DLD1 (cell line): ENCODE results near the gene MYO5B.

Experiments
- in situ Hi-C: cut with HindIII; loops from 2 replicates; pipeline ENCODE4 v1.10.0; 2017; ENCODE audit warnings: low sequenced_read_pairs

MYO5B gene

DNA sequence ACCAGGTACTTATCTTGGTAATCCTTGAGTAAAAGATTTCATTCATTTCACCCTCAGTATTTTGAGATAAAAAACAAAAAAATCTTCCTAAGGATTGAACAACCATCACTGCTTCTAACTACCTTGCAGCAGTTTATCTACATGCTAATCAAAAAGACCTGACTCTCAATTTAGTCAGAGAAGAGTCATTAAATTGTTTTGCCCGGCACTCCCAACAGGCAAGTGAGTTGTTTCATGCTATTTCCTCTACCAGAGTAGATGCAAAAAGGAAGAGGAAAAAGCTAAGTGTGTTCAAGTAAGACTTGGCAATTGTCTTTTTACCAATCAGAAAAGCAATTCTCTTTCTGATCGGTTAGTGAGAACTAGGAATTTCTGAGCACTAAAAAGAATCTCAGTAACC, 39.5 kb downstream of the MYO5B start:
- in situ Hi-C loops: no loop called here

DNA sequence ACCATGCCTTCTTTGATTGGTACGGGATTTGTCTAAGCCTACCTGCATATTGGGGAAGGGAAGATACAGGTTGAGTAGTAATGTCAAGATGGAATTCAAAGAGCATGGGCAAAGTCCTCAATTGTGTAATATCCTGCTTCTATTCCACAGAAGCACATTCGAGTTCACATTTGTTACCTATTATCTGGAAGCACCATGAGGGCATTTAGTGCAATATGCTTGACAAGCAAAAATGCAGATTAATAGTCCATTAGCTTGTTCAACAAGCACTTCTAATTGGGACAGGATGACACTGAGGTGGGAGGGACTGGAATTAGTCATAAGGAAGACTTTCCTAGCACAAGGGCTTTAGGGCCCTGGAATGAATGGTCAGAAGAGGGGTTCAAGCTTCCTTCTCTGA, 40.5 kb downstream of the MYO5B start:
- in situ Hi-C loops: no loop called here

DNA sequence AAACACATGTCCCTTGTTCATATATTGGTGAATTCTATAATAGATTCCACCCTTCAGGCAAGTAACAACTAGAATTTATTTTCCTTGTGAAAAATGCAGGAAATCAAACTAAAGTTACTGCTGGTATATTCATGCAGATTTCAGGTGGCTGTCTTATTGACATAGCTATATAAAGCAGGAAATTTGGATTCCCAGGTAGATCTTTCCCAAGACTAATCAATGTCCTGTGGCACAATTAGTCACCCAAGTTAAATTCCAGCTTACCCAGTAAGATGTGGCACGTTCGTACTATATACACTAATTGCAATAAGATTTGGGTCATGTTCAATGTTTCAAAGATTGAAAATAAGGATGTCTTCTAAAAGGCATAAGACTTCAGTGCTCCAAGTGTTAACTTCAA, 42.0 kb downstream of the MYO5B start:
- in situ Hi-C loops: no loop called here

DNA sequence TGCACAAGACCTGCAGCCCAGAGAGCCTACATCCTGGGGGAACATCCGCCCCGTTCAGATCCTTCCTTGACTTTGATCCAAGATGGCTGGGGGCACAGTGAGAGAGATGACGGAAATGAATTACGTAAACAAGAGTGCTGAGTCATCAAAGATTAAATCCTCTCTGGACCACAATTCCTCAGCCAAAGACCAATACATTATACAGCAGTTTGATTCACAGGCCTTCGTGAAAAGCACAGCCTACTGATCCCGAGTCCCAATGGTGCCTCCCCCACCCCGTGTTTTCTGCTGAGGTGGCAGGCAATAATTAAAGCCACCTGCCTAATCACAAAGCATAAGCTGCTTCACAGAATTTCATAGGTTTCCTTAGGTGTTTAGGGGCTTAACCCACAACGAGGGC, 43.0 kb downstream of the MYO5B start:
- in situ Hi-C loops: no loop called here

DNA sequence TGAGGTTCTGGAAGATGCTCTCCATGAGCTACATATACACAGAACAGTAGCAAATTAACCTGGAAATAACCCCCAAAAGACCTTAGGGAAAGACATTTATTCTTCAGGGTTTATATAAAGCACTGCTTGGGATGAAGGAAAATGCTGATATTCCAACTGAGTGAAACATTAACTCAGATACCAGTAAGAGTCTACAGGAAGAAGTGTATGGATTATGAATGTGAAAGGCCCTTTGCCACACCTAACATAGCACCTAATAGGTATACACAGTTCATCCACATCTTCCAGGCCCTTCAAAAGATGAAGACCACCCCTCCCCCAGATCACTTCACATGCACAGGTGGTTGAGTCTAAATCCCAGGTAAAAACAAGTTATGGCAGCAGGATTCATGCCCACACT, 50.4 kb downstream of the MYO5B start:
- in situ Hi-C loops: no loop called here

DNA sequence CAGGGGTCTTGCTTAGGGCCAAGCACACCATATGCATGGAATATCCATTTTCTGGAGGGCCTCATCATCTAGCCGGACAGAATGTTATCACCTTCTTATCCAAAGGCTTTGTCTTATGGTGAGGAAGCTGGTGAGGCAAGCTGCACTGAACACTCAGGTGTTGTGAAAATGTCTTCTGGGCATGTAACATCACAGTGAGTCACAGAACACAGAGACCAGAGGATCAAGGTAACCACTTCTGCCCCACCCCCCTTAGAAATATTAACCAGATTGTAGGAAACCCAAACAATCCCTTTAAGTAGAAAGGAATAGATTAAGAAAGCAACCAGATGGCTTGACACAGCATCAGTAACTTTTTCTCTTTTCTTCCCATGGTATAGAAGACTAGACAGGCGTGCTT, 51.1 kb downstream of the MYO5B start:
- in situ Hi-C loops: no loop called here

DNA sequence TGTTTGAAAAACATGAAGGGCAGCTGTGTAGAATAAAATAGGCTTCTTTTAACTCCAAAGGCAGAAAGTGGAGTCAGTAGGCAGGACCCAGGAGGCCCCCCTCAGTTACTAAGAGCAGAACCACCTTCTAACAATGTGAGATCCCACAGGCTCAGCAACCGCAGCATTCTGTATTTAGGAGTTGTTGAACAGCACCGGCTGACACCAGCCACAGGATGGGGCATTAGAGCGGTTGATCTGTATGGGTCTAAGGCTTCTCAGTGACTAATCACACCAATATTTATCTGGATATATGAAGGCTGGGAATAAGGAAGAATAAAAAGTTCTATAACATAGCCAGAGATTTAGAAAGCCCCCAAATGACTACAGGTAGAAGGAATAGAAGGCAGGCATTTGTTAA, 51.7 kb downstream of the MYO5B start:
- in situ Hi-C loops: no loop called here

DNA sequence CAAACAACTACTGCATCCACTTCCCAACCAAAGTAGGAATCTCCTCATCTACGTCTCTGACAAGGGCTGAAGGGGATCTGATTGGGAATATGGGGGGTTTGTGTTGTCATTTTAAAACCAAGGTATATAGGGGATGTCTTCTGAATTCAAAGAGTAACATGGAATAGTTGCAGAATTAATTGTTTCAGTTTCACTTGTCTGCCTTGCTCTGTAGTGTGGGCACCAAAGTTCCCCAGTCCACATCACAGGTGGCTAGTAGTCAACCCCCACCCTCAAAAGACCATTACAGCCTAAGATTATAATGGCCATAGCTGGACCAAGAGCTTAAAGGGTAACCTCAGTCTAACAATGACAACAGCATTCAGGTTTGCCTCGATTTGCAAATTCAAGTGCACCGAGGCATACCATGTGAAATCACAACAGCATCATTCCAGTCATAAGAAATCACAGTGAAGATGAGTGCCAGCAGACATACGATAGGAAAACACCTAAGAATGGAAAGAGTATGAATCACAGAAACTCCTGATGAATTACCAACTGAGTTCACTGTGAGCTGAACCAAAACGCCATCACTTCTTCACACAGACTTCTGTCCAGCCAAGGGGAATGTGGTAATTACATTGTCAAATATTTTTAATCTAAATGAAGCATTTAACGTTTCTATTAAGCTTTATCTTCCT, 52.4 kb downstream of the MYO5B start:
- in situ Hi-C loops: no loop called here

DNA sequence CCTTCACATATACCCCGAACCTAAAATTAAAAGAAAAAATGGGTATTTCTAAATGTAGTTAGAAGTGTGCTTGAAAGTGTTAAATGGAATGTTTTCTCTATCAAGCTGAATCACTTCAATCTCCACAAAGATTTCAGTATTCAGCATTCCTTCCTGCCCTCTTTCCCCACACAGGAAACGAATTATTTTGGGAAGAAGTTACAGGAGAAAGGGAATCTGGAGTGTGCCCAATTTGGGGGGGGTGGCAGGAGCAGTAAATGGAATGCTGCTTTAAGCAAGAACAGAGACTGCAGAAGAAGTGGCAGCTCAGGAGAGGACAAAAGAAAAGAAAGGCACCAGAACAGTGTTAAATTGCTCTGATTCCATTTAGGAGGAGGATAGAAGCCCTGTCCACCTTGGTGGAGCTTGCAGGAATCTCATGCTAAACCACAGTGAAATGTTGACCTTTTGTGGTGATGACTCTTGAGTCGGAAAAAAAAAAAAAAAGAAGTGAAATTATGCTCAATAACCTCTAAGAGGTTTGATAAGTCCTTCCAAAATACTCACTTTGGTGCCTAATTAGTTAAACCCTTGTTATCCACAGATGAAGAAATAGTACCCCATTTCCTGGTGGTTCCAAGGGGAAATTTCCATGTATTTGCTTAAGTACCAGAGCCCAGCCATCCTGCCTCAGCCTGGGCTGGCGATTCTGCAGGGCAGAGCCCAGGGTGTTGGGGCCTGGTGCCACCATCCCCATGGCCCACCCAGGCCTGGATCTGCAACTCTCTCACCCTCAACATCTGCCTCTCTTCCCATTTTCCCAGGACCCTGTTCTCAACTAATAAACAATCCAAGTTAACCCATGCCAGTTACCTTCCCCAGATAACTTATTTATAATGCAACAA, 56.5 kb downstream of the MYO5B start:
- in situ Hi-C loops: no loop called here

DNA sequence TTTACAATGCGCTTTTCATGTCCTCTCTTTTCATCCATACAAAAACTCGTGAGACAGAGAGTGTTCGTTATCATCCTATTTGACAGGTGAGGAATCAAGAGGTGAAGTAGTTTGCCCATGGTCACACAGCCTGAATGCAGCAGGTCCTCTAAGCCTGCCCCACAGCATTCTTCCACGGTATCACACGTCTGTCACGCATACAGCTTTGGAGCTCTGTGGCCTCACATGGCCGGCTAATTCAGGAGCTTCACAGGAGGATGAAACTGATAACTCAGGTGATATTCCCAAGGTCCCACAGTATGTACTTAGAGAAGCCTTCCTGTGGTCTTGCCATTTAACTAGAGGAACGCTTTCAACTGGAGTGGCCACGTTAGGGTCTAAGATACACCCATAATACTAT, 59.0 kb downstream of the MYO5B start:
- in situ Hi-C loops: no loop called here

DNA sequence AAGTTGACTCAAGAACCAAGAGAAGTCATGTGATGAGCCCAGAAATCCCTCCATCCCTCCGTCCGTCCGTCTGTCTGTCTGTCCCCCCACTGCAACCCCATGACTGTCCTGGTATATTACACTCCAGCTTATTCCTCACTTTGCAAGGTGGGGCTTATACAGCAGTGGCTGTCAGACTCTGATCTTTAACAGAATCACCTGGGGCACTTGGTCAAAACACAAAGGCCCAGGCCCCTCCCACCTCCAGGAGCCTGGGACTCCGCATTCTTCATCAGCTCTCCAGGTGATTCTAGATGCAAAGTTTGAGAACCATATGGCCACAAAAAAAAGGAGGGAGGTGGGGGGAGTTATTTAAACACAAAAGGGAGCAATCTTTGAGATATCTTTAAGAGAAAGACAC, 61.4 kb downstream of the MYO5B start:
- in situ Hi-C loops: no loop called here

DNA sequence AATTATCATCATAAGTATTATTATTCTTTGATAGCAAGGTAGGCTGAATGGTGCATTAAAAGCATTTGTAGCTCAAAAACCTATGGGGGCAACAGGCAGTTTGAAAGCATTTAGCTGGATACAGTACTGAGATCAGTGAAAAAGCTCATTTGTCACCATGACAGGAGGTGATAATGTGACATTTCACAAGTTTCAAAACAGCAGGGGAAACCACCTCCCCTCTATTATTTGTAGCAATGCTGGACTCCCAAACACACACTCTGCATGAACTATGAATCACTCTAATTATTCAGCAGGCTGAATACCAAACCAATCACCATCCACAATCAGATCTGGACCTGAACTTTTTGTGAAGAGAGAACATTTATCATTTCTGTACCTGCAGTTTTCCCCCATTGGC, 63.4 kb downstream of the MYO5B start:
- in situ Hi-C loops: no loop called here

DNA sequence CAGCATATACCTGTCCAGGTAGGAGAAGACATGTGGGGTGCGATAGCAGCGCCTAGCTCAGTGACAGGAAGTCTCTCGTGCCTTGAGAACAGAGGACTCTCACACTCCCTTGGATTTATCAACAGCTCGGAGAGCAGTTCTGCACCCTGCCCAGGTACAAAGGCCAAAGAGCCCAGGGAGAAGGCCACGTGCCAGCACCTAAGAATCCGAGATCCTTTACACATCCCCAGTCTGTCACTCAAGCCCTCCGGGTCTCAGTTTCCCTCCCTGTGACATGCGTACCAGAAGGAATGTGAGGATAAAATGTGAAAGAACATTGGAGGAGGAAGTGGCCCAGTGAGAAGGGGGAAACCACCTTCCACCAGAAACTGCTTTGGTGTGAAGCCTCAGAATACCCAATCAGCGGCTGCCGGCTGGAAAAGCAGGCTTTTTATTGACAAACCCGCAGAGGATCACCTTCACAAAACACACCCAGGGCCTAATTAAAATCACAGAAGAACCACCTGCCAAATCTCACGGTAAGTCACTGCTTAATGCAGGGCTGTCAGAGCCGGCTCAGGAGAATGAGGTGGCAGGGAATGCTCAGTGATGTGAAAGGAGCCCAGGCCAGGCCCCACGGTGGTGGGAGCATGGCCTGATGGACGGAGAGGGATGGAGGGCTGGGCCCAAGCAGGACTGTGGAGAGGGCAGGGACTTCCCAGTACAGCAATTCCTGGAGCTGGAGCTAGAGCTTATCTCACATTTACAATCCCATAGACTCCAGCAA, 66.3 kb downstream of the MYO5B start:
- in situ Hi-C loops: loop anchor here (5.0 kb wide), 1 partner anchor 36 kb away; no protein-coding TSS in a partner anchor

DNA sequence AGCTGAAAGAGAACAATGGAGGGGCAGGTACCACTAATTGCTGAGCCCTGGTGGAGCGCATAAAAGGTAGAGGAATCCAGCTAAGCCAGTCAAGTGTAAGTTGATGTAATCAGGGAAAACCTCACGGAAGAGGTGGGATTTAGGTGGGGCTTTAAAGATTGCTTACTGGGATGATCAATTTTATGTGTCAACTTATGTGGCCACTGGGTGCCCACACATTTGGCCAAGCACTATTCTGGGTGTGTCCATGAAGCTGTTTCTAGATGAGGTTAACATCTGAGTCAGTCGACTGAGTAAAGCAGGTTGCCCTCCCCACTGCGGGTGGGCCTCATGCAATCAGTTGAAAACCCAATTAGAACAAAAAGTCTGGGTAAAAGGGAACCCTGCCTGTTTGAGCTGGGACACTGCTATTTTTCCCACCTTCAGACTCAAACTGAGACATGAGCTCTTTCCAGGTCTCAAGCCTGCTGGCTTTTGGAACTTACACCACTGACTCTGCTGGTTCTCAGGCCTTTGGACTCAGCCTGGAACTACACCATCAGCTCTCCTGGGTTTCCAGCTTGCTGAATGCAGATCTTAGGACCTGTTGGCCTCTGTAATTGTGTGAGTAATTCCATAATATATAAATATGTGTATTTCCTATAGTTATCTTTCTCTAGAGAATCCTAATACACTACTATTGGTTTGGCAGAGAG, 67.3 kb downstream of the MYO5B start:
- in situ Hi-C loops: loop anchor here (5.0 kb wide), 1 partner anchor 35 kb away; no protein-coding TSS in a partner anchor

DNA sequence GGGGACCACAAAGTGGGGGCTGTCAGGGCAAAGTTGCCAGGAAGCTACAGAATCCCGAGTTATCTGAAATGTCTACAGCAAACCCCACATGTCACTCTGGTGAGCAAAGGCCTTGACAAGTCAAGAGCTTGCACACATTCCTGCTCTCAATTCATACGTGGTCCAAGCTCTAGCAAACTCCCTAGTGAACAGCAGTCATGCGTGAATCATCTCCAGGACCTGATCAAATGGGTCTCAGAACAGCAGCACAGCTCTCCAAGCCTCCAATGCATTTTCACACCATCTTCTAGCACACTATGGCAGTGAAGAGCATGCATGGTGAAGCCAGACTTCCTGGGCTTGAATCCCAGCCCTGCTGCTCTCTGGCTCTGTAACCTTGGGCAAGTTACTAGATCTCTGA, 68.5 kb downstream of the MYO5B start:
- in situ Hi-C loops: loop anchor here (5.0 kb wide), 1 partner anchor 34 kb away; no protein-coding TSS in a partner anchor

DNA sequence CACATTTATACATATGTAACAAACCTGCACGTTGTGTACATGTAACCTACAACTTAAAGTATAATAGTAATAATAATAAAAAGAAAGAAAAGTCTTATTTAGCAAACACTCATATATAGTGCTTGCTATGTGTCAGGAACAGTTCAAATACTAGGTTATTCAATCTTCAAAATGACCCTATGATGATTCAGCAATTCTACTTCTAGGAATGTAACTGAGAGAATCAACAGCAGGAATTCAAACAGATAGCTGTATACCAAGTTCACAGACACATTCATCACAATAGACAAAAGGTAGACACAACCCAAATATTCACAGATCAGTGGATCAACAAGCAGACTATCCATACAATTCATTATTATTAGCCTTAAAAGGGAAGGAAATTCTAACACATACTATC, 69.5 kb downstream of the MYO5B start:
- in situ Hi-C loops: loop anchor here (5.0 kb wide), 1 partner anchor 33 kb away; no protein-coding TSS in a partner anchor

DNA sequence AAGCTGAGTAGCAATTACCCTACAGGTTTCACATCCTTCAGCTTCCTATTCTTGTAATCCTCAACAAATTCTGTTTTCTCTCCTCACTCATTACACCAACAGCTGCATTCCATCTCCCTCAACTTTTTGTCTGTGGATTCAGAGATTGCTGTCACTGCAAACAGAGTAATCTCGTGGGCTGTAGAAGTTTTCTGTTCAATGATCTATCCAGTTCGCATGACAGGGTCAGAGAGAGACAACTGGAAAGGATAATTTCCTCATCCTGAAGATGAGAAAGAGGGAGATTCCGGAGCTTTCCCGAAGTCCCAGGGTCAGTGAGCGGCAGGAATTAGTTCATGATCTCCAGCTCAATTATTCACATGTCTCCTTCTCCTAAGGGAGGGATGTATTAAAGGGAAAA, 75.7 kb downstream of the MYO5B start:
- in situ Hi-C loops: no loop called here

DNA sequence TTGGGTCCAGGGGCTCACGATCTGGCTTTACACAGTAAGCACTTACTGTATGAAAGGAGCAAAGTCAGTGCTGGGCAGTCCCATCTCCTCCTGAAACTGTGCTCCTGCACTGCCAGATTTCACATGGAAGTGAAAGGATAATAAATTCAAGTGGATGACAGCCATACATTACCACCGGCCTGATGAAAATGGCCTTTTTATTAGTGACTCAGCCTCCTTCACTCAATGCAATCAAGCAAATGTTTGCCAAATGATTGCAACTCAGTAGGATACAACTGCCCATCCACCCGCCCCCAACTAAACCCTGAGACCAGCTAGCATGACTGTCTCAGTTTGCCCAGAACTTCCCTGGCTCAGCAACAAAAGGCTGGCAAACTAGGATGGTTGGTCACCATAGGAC, 77.1 kb downstream of the MYO5B start:
- in situ Hi-C loops: no loop called here

DNA sequence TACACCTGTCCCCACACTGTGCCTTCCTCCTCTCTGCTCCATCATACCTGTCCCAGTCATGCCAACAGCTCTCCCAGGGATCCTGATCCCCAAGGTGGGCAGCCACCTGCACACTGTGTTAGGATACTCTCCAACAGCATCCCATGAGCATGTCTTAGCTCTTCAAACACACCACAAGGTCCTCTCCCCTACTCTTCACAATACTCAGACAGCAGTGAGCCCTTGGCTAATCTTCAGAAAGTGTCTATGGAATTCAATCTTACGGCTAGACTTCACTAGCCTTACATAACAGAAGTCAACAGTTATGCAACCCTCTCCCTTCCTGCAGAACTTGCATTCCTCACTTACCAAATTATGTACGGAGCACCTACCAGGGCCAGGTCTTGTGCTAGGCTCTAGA, 79.9 kb downstream of the MYO5B start:
- in situ Hi-C loops: no loop called here

DNA sequence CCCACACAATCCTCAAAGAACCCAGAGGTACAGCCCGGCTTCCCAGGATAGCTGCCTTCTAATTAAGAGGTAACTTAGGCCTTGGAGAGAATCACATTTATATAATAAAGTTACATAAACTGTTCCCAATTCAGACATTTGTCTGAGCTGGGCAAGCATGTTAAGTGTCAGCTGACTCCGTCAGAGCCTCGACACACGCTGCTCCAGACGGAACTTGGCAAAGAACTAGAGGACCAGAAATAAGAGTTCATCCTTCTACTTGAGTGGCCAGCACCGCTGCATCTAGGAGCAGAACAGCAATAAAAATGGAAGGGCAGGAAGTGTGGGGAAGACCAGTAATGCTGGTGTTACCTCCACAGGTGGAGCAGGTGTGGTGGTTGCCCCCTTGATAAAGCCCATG, 80.5 kb downstream of the MYO5B start:
- in situ Hi-C loops: no loop called here

DNA sequence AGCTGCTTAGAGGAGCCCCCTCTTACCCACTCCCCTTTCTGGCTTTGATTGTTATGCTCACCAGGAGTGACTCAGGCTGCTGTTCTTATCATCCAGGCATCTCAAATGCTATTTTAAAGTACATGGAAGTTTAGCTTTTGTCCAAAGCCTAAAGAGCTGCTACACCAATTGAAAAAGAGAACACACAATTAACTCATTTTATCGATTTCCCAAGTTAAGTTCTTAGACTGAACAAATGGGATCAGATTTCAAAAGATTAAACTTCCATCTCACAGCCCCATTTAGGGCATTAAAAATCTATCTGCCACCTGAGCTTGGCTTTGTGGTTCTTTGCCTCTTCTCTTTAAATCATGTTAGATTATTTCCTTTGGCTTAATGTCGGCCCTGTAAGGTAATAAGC, 81.2 kb downstream of the MYO5B start:
- in situ Hi-C loops: no loop called here
